GM21390 (cell line): ENCODE measurements around the gene TMED6.

ENCODE experiments used
- ATAC-seq: cut with Tn5 transposase; IDR thresholded peaks from one replicate; pipeline ENCODE4 v1.9.1; 2021; ENCODE audit not compliant: unreplicated experiment

Gene TMED6

GRCh38 chr16:69351309-69352027 lies at the start of gene TMED6:
Gene TMED6 (minus strand): TSS chr16:69351786. CDS start chr16:69351753, 33 bp downstream.
- no peak for ATAC-seq

DNA sequence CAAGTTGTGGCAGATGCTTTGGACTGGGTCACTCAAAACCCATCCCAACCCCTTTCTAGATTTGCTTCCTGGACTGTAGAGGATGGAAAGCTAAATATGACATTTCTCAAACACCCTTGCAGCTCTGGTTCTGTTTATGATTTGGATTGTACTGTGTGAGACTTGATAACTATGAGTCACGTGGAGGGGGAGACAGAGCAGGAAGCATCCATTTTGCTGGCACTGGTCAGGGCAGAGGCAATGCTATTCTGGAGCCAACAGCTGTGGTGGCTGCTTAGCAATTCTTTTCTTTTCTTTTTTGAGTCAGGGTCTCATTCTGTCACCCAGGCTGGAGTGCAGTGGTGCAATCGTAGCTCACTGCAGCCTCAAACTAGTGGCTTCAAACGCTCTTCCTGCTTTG lies 47.8 kb upstream of the TMED6 start:
- no peak for ATAC-seq

DNA sequence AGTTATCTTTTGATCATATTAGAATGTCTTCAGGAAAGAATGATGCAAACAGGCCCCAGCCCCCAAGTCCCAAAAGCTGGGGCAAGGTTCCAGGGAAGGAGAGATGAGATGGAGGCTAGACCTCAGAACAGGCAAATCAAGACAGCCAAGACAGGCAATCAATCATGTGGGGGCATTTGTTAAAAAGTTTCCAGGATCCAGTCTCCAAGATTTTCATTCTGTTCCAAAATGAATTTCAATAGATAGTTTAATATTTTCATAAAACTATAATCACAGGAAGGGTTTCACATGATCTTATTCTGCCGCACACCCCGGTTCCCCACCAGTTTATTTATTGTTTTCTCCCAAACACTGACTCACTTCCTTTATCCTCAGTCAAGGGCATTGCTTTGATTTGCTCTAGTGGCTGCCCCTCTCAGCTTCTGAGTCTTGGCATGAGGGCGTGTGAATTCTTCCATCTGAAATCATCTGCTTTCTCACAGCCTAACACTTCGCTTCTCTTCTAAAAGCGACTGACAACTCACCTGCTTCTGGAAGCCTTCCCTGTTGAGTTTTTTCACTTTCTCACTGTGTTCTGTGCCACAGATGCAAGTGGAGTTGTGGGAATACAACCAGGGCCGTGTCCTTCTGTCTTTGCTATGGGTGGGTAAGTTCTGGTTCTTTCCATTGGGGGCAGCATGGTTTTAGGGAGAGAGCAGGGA lies 46.4 kb upstream of the TMED6 start:
- ATAC-seq, result no peak

DNA sequence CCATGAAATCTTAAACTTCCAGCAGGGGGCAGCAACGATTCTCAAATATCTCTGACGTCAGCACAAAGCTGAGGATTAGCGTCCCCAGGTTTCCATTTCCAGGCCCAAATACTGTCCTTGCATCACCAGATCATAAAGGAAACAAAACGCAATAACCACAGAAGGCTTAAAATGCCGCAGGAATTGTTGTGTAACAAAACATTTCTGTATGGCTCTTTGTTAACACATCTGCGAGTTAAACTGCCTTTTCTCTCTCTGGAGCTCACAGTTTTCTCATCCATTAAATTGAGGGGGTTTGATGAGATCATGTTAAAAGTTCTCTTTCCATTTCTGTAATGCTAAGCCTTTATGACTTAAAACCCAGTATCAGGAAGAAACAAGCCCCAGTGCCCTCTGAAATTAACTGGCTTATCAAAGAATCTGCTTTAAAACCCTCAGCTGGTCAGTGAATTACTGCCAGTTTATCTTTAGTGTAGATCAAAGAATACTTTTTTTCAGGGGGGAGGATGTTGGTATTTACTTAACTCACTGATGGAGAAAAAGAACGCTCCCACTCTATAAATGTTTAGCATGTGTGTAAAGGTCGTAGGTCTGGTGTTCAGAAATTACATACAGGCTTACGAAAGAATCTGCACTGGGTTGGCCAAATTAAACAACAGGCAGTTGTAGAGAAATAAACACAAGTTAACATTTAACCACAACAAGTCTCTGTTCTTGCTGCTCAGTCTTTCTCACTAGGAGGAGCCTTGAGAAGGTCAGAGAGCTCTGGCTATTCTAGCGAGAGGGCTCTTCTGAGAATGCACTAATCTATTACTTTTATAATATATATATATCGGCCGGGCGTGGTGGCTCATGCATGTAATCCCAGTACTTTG lies 44.8 kb upstream of the TMED6 start:
- no peak for ATAC-seq

DNA sequence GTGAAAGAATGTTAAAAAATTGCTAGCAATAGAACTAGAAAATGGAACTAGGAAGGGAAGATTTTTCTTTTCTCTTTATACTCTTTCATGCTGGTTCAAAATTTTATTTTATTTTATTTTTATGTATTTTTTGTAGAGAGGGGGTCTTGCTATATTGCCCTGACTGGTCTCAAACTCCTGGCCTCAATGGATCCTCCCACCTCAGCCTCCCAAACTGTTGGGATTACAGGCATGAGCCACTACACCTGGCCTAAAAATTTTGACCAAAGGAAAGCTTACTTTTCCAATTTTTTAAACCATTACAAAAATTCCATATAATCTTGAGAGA lies 44.2 kb upstream of the TMED6 start:
- ATAC-seq, result no peak

- ATAC-seq, result no peak
Measured at GRCh38 chr16:69393898-69394849, 42.6 kb upstream of the TMED6 start.

DNA sequence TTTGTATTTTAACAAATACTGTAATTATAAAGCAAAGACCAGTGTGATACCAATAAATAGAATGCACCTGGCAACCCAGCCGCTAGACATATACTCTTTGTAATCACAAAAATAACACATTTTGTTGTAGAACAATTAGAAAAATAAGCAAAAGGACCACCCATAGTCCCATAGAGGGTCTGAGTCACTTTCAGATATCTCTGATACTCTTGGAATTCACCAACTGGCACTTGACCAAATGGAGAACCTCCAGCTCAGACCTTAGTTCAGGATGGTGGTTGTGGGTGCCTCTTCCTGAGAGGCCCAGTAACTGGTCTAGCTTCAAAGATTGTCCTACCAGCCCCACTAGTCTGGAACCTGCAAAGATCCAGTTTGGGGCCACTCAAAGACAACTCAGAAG lies 35.0 kb upstream of the TMED6 start:
- ATAC-seq, result no peak

GRCh38 chr16:69384974-69385373 lies 33.4 kb upstream of the TMED6 start:
- no peak for ATAC-seq

GRCh38 chr16:69382421-69382820 lies 30.8 kb upstream of the TMED6 start:
- no peak for ATAC-seq

- ATAC-seq, result no peak
Measured at GRCh38 chr16:69381231-69381630, 29.6 kb upstream of the TMED6 start.

DNA sequence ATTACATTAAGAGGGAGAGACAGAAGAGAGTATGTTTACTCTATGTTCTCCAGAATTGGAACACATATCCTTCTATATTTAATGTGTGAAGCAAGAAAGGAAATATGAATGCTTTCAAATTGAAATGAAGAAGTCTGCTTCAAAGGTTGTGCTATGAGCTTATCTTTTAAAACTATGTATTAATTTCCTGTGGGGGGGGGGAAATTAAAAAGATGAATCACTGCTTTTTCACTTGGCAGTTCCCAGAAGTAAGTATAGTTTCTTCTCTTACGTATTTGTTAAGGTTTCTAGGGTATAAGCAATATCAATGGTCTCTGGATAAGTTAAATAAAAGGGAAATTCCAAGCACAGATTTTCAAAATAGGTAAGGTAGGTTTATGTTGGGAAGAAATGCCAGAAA lies 27.2 kb upstream of the TMED6 start:
- no peak for ATAC-seq

DNA sequence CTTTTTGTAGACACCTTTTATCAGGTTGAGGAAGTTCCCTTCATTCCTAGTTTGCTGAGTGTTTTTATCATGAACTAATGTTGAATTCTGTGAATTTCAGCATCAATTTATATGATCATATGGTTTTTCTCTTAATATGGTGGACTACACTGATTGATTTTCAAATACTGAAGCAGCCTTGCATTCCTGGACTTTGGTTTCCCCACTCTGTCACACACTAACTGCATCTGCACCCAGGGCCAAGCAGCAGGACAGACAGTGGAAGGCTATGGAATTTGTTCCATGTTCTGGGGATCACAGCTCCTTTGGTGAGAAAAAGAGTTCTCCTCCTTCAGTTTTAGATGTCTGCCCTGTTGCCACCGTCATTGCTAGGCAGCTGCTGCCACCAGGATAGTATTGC lies 26.4 kb upstream of the TMED6 start:
- ATAC-seq, result no peak

- ATAC-seq, result no peak
Measured at GRCh38 chr16:69376393-69377059, 24.9 kb upstream of the TMED6 start.

DNA sequence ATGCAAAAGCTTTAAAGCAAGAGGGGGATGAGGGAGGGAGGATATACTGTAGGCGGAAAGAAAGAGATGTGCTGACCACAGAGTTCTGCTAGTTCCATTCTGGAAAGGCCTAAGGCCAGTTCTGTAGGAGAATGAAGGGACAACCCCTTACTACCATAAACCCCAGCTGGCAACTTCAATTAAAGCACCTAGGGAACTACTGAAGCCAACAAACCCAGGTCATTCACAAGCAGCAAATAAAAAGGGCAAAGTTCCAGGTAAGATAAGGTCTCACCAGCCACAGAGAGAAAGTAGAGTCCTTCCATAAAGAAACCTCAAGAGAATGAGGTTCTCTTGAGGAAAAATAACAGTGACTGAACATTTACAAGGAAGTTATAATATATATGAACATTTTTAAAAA lies 21.4 kb upstream of the TMED6 start:
- ATAC-seq, result no peak

DNA sequence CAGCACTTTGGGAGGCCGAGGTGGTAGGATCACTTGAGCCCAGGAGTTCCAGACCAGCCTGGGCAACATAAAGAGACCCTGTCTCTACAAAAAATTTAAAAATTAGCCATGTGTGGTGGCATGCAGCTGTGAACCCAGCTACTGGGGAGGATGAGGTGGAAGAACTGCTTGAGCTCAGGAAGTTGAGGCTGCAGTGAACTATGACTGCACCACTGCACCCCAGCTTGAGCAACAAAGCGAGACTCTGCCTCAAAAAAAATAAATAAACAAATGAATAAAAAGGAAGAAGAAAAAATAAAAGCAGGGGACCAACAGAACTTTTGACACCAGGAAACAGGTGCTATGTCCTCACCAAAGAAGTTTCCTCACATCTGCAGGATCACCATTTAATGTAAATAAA lies 20.0 kb upstream of the TMED6 start:
- no peak for ATAC-seq

DNA sequence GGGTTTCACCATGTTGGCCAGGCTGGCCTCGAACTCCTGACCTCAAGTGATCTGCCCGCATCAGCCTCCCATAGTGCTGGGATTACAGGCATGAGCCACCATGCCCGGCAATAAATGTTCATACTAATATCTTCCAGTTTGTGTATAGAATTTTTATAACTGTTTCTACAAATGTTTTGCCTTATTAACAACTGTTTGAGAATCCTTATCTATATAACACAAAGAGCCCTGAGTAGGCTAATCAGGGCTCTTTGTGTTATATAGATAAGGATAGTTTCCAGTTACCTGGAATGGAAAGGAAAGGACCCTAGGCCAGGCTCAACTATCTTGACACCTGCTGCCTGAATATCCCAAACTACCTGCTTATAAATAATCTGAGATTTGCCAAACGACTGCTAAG lies 17.3 kb upstream of the TMED6 start:
- ATAC-seq, result no peak

GRCh38 chr16:69367980-69368379 lies 16.4 kb upstream of the TMED6 start:
- no peak for ATAC-seq

- ATAC-seq, result no peak
Measured at GRCh38 chr16:69366431-69366830, 14.8 kb upstream of the TMED6 start.

- no peak for ATAC-seq
Measured at GRCh38 chr16:69365901-69366300, 14.3 kb upstream of the TMED6 start.

- ATAC-seq, result no peak
Measured at GRCh38 chr16:69364088-69364487, 12.5 kb upstream of the TMED6 start.
